ENCODE measurements around the gene CPED1.
"Not testable (repeated sequence)": the region's sequence is repeated elsewhere in the genome, so short reads cannot be mapped to it uniquely, and the experiment has no call there.

Gene CPED1

GRCh38 chr7:121075424-121075841 lies 86.9 kb downstream of the CPED1 start:
- not testable (repeated sequence) for DNase-seq

- no peak for DNase-seq
Observed at GRCh38 chr7:121075952-121076349, 87.4 kb downstream of the CPED1 start.

DNA sequence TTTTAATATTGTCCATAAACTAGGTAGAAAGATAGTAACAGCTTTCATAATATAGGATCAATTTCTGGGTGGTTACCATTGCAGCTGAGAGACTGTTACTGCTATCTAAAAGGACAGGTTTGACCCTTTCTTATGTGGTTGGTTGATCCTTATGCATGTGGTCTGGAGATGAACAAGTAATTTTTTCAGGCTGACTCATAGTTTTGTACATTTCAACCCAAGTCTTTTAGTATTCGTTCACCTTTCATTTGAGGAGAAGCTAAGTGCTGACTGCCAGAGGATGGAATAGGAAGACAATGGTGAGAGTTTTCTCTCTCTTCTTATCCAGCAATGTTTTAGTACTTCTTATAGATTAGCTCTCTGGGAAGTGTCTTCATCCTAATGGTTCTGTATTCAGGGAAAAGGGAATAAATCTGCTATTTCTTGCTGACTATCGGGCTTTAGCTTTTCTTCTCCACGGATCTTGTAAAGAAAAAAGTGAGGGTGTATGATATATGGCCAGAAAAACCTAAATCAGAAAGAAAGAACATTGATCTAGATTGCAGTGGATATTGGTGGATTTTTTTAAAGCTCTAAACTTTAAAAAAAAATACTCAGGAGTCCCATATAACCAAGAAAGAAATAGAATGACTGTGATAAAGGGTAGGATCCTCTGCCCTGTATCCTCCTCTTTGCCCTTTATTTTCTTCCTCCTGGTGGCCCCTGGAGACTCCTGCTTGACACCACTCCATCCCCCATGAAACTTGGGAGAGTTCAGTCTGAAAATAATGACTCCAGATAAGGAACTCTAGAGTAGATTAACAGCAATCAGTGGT lies 88.0 kb downstream of the CPED1 start:
- DNase-seq, result no peak

- no peak for DNase-seq
Observed at GRCh38 chr7:121077165-121077630, 88.7 kb downstream of the CPED1 start.

DNA sequence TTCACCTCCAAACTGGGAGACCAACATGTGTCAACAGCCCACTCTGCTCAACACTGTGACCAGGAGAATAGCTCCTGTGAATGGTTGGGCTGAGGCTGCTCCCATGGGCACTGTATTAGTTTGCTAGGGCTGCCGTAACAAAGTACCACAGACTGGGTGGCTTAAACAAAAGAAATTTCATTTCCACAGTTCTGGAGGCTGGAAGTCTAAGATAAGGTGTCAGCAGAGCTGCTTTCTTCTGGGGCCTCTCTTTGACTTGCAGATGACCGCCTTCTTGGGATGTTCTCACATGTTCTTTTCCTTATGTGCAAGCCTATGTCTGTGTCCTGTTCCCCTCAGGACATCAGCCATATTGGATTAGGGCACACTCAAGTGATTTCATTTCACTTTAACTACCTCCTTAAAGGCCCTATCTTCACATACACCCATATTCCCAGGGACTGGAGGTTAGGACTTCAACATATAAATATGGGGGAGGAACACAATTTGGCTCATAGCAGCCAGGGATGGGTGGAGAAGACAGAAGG lies 90.3 kb downstream of the CPED1 start:
- DNase-seq, result no peak

DNA sequence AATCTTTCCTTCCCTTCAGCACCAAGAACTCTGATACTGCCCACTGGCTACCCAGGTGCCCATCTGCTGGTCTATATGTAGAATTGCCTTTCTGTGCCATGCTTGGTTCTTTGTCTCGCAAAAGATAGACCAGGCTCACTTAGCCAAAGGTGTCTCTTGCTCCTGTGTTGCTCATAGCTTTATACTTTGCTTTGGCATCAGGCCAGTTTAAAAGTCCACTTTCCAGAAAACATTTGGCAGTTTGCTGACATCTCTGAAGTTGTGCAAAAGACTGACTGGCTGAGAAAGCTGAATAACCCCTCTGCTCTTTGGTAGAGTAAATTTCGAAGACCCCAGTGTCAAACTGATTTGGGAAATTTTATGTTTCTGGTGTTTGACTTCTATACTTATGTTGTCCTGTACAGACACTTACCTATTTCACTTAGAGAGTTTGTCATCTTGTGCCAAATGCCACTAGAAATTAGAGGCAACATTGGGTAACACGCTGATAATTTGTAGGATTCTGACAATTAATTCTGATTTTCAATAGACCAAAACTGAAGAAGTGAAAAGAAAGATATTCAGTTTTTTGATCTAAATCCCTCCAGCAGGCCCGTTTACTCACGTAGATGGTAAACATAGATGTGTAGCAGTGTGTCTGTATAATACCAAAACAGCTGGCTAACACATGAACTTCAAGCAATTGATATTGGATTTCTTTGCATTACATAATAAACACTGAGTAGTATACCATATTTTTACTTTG lies 91.1 kb downstream of the CPED1 start:
- DNase-seq, result no peak

- DNase-seq, result no peak
Observed at GRCh38 chr7:121080257-121080912, 91.9 kb downstream of the CPED1 start.

DNA sequence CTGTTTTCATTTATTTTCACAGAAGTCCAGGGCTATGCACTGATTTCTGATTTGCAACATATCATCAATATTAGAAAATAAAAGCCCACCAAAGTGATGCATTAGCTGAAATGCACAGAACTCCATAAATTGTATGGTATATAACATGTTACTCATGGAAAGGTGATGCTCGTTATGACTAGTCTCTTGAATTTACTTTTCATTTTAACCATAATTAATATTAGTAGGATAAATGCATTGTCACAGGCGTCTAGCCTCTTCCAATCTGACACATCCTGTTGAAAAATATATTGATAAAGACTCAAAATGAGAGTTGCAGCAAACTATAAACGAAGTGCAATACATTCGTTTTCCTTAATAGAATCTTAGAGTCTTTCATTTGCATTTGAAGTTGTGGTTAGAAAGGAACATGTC lies 92.4 kb downstream of the CPED1 start:
- DNase-seq, result no peak

DNA sequence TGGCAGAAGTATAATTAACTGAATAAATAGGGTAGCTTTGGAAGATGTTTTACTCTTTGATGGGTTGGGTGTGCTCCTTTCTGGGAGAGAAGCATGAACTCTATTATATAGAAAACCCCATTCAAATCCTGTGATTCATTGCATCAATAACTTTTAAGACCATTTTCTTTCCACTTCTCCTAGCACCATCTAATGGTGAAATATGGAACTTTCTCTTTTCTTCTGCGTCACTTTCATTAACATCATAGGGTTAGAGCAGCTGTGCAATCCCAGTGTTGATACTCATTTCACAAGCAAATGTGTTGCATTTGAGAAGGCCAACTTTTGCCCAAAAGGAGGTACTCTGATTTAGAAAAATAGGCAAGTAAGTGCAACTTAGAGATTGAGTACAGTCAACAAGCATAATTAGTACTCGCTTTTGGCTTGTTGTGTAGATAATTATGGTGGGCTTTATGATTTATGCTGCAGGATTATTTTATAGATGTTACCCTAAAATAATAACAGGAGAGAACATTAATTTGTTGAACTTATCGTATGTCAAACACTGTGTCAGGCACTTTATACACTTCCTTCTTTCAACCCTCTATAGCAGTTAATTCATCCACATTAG lies 92.9 kb downstream of the CPED1 start:
- no peak for DNase-seq

- no peak for DNase-seq
Observed at GRCh38 chr7:121082400-121083101, 94.0 kb downstream of the CPED1 start.

GRCh38 chr7:121083138-121083789 lies 94.8 kb downstream of the CPED1 start:
- DNase-seq, result no peak

DNA sequence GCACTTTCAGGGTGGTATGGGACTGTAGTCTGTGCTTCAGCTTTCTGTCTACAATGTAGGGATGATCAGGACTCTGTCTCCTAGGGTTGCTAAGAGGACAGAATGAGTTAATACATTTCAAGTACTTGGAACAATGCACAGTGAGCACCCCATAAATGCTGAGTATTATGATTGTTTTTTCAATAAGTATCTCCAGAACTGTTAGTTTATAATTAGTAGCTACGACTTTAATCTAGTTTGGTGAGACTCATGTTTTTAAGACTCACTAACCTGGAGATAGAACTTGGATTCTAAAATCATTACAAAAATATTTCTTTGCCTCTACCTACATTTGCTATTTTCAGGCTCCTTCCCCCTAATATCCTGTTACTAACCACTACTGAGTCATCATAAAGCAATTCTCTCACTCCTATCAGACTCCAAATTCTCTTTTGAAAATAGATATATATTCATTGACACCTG lies 95.3 kb downstream of the CPED1 start:
- DNase-seq, result no peak

DNA sequence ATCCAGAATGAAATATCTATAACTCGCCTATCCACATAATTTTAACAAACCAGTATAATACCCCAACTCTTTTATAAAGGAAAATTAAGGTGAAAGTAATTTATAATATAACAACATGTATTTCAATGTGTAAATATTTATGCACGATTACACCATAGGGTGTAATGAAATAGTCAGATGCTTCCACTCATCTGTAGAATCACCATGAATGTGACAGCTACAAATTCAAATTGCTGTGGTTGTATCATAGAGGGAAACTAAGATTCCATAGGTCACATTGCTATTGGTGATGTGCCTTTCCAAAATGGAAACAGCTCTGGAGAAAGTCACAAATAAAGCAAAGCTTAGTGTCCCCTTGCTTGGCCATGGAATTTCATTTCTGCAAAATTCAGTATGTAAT lies 95.7 kb downstream of the CPED1 start:
- DNase-seq, result no peak

- no peak for DNase-seq
Observed at GRCh38 chr7:121084748-121085336, 96.3 kb downstream of the CPED1 start.

DNA sequence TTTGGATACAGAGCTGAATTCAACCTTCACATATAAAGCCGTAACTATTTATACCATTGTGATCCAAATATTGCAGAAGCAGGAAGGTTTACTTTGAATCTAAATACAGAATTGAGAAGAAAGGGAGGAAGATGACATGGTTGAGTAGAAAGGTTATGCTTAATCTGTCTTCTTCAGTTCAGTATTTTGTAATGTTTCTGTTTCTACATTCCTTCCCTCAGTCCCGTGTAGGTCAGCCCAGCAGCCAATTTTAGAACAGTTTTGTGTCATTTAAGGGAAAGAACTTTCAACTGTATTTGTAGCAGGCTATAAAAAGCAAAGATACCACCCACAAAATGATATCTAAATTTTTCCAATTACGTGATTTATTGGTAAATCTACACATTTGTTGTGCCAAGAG lies 97.4 kb downstream of the CPED1 start:
- no peak for DNase-seq

DNA sequence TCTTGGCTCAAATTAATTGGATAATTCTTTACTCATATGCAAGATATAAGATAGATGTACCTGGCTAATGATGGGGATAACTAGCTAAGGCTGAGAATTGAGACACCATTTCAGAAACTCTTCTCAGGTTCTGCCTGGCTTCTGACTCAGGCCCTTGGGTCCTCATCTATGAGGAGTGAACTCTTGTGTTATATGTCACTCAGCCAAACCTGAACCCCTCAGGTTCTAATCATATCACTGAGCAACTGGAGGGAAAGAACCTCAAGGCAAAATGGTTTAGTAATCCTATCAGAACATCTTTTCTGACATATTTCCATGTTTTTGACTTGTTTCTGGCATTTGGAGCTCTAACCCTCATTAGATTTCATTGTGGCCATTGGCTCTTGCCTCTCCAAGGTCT lies 100.4 kb downstream of the CPED1 start:
- DNase-seq, result no peak

DNA sequence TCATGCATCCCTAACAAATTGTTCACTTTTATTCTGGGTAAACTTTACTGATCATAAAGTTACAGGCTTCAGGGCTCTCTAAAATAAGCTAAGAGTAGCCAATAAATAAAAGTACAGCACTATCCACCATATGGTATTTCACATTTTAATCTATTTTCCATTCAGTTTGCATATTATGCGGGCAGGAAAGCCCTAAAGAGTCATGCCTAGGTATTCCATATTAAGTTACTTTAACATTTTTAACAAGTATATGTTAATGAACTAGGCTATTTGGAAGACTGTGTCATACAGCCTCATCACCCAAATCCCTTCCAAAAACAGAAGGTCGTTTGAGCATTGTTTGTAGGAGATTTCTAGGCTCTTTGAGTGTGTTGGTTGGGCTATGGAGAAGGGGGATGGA lies 106.3 kb downstream of the CPED1 start:
- no peak for DNase-seq

- no peak for DNase-seq
Observed at GRCh38 chr7:121097577-121097976, 109.1 kb downstream of the CPED1 start.

DNA sequence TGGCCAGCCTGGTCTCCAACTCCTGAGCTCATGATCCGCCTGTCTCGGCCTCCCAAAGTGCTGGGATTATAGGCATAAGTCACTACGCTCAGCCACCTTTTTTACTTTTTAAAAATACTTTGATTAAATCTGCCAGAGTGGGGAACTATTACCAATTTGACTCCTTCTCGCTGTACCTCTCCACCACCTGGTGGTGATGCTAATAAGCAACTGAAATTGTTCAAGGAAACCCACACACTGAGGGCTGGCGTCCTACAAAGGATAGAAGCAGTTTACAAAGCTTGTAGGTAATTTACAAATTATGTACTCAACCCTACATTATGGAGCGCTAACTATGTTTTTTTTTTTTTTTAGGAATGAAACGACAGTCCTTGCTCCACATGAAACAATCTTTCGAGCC lies 111.1 kb downstream of the CPED1 start:
- no peak for DNase-seq

GRCh38 chr7:121101083-121101482 lies 112.6 kb downstream of the CPED1 start:
- DNase-seq, result no peak

- DNase-seq, result no peak
Observed at GRCh38 chr7:121101621-121102020, 113.1 kb downstream of the CPED1 start.
